SKM-1 treated with dmso at 0.1 percent for 144 hours (cell line): ENCODE data around the gene CHIT1.

ENCODE experiments used
- DNase-seq: peaks from one replicate; lab custom pipeline; 2025; ENCODE audit not compliant: unreplicated experiment; lab: John Stamatoyannopoulos, UW

Gene CHIT1

DNA sequence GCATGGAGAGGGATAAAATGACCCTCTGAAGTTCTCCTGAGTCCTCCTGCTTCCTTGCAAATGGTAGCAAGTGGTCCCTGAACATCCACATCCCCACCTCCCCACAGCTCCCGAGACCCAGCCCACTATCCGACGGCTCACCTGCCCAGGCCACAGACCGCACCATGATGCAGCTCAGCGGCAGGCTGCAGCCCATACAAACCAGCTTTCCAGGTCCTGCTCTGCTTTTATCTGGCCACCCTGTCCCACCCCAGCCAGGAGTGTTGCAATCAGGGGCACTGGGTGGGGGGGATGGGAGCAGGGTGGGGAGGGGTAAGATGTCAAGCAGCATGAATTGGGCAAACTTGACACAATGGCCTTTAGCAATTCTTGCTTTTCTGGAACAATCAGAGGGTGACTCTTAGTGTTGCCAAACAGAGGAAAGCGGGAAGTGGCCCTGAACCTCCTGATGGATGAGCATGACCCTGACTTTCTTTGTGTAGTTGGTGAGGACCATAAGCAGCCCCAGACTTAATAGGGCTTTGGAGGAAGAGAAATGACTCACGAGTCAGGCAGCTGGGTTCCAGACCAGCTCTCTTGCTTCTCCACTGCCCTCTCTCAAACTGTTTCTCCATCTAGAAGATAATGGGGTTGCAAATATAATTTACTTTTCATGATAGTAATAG lies at the start of gene CHIT1:
TSS of gene CHIT1 (minus strand) at position 203 of the 665 bp plus-strand sequence. CDS start at position 166, 37 bp downstream.
- no peak for DNase-seq

GRCh38 chr1:203278885-203279406 lies 49.5 kb upstream of the CHIT1 start:
- DNase-seq: no peak

DNA sequence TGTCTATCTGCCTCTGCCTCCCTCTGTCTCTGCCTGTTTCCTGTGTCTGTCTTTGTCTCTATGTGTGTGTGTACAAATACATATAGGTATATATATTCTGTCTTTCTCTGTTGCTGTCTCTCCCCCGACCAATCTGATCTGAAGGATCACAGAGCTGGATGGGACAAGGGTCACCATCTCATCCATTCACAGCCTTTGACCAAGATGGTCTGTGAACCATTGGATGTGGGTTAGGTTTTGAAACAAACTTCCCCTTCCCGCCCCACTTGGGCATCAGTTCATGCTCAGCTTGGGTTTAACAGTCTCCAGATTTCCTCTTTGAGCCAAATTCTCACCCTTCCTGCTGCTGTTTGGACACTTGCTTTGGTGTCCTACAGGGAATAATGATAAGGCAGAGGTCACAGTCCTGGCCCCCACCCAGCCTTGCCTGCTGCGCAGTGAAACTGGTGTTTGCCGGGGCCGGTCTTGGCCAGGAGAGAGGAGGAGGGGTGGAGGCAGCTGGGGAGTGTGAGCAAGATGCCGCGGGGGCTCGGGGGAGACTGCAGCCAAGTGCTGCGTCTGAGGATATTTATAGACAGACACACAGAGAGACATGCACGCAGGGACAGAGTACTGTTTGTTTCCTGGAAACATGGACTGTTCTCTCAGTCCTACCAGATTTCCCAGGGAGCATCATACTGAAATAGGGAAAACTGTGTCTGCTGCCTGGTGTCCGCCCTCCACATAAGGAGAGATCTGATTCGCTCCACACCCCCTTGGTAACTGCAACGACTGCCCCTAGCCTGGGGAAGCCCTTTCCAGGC lies 48.8 kb upstream of the CHIT1 start:
- peak; percentile 79 for DNase-seq

DNA sequence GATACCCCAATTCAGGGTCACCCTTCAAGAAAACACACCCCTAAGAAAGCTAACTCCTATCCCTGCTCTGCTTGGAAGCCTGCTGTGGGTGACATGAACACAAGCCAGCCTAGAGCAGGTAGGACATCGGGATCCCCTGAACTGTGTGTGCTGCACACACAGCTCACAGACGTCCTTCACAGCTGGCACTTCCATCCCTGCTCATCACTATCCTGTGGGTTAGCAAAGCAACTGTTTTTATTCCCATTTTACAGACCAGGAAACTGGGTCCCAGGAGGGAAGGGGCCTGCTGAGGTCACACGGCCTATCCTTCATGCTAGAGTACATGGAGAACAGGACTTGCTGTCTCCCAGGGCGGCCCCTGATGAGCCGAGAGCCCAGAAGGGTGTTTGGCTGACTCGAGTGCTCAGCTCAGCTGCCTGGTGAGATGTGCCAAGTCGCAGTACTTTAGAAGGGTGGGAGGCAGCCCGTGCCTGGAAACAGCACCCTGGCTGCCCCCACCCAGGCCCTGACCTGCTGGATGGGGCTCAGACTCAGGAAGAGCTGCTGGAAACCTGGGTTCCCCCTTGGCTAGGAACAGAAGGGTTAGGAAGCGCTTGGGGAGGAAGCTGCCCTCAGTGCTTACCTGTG lies 47.6 kb upstream of the CHIT1 start:
- no peak for DNase-seq

DNA sequence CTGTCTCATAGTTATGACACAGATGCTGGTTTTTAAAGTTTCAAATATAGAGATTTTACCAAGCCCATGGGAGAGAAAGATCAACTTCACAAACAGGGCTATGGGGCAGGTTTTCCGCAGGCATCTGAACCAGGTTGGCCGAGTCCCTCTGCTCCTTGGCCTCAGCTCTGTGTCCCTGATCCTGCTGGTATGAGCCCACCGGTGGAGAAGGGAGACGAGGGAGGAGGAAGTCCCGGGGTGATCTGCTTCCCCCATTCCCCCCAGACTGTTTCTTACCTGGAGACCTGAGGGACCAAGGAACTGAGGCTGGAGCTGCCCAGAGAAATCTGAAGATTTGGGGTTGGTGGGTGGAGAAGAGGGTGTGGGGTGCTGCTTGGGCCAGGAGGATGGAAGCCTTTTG lies 46.9 kb upstream of the CHIT1 start:
- DNase-seq: no peak

GRCh38 chr1:203275656-203276272 lies 46.3 kb upstream of the CHIT1 start:
- no peak for DNase-seq

DNA sequence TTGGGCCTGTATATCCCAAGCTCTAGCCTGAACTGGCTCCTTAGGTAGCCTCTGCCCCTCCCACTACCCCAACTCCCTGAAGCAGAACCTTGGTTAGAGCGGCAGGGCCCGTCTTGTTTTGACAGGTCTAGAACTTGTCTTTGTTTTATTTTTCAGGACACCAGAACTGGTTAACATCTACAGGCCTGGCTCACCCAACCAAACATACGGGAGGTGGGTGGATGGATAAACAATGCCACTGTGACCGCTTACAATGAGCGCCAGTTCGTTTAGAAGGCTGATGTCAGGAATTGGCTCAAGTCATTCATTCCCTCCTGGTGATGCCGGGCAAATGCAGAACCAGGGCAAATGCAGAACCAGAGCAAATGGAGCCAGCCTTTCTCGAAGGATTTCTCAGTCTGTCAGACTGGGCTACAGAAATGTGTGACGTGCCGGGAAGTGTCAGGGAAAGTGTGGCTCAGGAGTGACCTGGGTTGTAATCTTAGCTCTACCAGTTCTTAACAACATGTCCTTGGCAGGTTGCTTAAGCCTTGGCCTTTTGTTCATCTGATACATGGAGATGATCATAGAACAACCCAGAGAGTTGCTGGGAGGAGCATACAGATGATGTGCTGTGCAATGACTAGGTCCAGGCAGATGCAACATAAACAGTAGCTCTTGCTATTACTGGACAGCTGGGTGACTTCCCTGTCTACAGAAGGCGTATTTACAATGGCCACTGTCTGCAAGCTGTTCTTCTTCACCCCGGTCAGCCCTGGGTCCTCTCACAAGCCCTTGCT lies 45.3 kb upstream of the CHIT1 start:
- no peak for DNase-seq

GRCh38 chr1:203273869-203274602 lies 44.6 kb upstream of the CHIT1 start:
- no peak for DNase-seq

- DNase-seq: peak; percentile 87
Measured at GRCh38 chr1:203273206-203273868, 43.9 kb upstream of the CHIT1 start.

DNA sequence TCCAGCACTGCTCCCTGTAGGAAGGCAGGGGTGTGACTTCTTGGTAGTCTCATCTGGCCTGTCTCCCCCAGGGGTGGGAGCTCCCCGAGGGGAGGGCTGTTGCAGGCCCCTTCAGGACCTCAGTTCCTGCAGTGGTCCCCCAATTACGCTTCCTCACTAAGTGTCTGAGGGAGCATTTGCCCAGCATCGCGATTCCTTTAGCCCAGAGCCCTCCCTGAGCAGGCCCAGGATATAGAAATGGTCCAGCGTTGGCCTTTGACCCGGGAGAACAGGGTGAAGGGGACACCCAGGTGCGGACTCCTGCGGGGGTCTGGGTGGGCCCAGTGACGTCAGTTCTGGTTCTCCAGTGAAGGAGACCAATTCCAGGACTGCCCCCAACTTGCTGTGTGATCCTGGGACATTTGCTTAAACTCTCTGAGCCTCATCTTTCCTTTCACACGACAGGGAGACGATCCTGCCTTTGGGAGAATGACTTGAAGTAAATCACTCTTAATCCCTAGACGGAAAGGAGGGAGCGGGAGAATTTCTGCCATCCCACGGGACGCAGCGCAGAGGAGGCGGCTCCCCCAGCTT lies 43.2 kb upstream of the CHIT1 start:
- DNase-seq: no peak

DNA sequence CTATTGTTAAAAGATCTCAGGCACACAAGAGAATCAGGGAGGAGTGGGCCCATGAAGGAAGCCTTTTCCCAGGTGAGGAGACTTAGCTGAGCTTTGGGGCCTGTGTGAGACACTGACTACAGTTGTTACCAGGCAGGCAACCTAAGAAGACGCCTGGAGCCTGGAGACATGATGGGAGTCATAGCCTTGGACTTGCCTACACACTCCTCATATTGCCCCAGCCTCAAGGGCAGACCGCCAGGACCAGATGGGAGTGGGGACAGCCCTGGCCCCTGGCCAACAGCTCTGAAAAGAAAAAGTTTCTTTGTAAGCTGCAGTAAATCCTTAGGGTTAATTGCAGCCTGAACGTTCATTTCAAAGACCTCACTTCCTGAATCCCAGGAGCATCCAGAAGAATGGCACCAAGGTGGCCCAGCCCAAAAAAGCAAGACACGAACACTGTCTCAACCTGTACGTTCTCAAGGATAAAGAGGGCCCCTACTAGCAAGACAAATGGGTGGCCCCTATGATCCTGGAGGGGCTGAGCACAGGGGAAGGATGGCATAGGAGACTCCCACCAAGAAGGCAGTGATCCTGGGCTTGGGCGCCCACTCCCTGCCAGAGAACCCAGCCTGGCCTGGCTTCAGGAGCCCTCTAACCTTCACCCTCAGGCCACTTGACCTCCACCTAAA lies 42.6 kb upstream of the CHIT1 start:
- DNase-seq: no peak

DNA sequence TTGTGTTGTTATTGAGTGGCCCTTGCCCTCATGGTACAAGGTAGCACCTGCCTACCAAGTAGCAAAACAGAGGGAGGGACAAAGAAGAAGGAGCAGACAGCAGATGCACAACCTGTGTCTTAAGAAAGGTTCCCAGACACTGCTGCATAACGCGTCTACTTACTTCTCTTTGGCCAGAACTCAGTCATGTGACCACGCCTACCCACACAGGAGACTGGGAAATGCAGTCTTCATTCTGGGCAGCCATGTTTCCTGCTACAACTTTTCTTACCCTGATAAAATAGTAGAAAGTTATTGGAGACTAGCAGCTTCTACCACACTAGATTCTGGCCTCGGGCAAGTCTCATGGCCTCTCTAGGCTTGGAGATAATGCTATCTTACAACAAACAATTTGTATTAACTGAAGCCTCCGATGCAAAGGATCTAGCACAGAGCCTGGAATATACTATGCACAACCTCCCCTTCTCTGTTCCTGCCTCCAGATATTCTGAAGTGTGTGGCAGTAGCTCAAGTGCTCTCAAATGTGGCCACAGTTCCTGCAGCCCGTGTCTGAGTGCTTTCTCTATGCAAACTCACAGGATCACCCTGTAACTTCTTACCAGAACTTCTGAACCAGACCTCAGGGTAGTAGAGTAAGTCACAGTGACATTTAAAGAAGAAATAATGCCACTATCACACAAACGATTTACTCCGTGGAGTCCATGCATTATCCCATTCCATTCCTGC lies 41.7 kb upstream of the CHIT1 start:
- peak; percentile 53 for DNase-seq

DNA sequence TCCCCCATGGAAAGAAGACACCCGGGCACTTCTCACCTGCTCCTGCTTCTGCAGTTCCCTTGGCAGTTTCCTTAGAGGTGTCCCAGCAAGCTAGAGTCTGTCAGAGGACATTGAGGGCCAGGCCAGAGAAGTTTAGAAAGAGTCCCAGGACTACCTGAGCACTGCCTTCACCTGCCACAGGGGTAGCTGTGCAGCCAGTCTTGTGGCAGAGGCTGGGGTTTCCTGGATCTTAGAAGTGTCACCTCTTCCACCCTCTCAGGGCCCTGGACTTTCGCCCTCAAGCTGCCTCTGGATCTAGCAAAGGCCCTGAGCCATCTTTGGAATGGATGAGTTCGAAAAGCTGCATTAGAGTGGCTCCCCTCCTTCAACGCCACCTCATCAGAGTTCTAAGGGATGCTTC lies 41.0 kb upstream of the CHIT1 start:
- DNase-seq: no peak

- DNase-seq: no peak
Measured at GRCh38 chr1:203269654-203270020, 40.2 kb upstream of the CHIT1 start.

GRCh38 chr1:203268901-203269653 lies 39.6 kb upstream of the CHIT1 start:
- peak; percentile 77 for DNase-seq

DNA sequence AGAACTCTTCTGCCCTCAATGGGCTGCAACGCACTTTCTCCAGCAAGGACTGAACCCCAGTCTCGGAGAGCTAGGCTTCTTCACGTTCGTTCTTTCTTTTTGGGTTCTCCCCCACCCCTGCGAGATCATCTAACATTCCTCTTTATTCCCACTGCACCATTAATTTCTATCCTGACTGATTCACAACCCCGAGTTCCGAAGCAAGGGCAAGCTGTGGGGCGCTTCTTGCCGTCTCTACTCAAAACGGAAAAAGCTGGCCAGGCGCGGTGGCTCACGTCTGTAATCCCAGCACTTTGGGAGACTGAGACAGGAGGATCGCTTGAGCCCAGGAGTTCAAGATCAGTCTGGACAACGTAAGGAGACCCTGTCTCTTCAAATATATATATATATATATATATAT lies 38.4 kb upstream of the CHIT1 start:
- DNase-seq: no peak

DNA sequence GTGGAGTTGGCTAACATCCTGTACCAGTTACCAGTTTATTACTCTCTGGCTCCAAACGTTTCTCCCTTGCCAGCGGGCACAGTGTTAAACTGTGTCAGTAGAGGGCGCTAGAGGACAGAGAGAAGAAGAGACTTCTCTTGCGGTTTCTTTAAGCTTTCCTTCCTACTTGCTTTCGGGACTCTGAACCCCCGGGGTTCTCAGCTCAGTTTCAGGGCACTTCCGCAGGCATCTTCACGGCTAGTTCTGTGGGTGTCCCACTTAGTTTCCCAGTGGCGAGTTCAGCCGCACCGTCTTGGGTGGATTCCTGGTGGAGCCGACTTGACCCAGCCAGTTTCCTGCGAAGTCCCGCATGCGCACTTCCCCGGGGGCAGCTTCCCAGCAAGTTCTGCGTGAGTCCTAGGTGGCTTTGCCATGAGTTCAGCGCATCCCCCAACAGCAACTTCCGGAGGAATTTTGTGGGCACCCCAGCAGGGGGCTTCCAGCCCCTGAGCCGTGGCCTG lies 37.9 kb upstream of the CHIT1 start:
- DNase-seq: peak; percentile 95
